ENCODE results near the gene MTERF2.
A peak's percentile ranks its signal among the peaks of the same experiment; 100 is the strongest.
"Not testable (repeated sequence)": the region's sequence is repeated elsewhere in the genome, so short reads cannot be mapped to it uniquely, and the experiment has no call there.

The MTERF2 gene, protein sequence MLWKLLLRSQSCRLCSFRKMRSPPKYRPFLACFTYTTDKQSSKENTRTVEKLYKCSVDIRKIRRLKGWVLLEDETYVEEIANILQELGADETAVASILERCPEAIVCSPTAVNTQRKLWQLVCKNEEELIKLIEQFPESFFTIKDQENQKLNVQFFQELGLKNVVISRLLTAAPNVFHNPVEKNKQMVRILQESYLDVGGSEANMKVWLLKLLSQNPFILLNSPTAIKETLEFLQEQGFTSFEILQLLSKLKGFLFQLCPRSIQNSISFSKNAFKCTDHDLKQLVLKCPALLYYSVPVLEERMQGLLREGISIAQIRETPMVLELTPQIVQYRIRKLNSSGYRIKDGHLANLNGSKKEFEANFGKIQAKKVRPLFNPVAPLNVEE

DNA sequence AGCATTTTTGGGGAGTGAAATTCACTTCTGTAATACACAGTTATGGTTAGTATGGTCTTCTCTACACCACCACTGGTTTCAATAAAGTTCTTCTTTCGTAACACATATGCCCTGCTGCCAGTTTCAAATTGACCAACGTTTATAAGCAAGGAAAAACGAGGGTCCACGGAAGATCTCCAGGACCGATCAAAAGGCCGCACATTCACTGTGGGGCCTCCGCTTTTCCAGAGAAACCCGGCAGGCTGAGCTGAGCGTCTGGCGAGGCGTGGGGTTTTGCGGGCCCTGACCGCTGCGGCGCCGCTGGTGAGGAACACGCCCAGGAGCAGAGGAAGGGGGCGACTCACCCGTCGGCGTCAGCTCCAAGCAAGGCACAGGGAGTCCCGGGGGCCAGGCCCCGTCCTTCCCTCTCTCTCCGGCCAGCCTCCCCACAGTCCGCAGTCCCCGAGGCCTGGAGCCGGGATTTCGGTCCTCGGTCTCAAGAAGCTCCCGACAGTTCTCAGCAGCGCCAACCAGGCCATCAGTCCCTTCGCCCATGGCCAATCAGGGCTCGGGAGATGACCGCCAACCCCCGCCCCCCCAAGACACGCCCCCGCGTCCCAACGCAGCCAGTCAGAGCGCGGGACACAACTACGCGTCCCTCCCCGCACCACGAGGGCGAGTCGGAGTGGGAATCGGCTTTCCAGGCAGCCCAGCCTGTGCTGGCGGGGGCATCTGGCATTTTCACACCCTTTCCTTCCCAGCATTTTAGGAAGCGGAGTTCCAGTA is at the start of gene MTERF2:
Gene MTERF2 (minus strand): TSS at position 522 of the 765 bp plus-strand sequence. CDS start 8,432 bp downstream, outside the sequence.
- DNase-seq, result peak; percentile 56

DNA sequence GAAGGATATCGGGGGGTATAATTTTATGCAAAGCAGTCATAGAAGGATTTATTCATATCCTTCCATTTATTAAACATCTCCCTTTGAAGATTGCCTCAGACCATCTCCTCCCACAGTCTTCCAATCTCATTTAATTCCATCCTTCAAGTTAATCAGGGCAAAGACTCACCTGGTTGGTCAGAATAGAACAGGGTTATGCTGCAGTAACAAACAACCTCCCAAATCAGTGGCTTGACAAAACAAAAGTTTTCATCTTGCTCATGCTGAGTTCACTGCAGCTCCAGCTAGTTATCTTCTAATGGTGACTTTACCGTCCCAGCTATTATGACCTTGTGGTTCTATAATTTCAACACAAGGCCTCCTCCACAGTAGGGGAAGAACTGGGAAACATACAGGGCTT is 48.8 kb upstream of the MTERF2 start:
- DNase-seq, result no peak

DNA sequence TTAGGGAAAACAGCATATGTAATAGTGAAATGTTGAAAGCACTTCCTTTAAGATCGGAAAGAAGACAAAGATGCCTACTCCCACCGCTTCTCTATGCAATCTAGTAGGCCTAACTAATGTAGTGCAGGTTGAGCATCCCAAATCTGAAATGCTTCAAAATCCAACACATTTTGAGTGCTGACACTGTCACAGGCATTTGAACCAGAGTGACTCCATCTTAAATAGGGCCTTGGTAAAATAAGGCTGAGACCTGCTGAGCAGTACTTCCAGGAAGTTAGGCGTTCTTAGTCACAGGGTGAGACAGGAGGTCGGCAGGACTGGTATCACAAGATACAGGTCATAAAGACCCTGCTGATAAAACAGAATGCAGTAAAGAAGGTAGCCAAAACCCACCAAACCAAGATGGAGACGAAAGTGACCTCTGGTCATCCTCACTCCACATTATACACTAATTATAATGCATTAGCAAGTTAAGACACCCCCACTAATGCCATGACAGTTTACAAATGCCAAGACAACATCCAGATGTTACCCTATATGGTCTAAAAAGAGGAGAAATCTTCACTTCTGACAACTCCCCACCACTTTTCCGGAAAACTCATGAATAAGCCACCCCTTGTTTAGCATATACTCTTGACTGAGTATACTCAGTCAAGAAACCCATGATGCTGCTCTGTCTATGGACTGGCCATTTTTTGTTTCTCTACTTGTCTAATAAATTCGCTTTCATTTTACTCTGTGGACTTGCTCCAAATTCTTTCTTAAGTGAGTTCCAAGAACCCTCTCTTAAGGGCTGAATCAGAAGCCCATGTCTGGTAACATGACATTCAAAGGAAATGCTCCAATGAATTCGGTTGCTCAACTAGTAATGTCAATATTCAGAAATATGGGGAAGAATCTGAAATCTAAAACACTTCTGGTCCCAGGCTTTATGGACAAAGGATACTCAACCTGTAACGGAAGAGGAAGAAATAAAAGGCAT is 47.1 kb upstream of the MTERF2 start:
- no peak for DNase-seq

DNA sequence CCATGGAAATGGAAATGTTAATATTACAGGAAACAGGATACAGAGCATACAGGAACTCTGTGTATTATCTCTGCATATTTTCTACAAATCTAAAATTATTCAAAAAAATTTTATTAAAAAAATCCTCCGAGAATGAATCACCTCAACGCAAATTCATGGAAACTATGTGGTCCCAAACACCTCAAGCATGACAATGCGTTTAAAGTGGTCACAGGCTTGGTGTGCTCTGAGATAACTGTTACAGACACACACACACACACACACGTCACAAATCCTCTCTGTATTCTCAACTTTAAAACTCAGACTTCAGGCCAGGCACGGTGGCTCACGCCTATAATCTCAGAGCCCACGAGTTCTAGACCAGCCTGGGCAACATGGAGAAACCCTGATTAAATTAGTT is 45.3 kb upstream of the MTERF2 start:
- DNase-seq, result no peak

DNA sequence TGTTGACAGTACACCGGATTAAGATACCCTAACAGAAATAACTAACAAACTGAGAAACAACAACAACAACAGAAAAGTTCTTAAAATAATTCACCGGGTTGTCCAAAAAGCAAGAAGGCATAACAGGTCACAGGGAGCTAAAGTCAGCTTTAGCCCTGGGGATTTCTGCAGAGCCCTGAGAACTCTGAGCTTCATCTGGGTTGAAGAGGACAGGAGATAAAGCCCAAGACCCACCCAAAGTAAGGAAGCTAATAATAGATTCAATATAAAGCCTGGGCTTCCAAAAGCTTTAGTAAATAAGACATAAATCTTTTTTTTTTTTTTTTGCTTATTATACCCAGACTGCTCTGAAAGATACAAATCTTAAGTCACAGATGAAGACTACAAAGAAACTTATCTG is 44.1 kb upstream of the MTERF2 start:
- no peak for DNase-seq

DNA sequence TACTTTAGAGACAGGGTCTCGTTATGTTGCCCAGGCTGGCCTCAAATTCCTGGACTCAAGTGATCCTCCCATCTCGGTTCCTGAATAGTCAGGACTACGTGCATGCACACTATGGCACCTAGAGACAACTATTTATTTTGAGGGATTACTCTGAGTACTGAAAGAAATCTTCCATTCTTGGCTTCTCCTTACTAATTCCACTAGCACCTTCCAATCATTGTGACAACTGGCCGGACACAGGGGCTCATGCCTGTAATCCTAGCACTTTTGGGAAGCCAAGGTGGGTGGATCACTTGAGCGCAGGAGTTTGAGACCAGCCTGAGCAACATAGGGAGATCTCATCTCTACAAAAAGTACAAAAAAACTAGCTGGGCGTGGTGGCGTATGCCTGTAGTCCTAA is 42.1 kb upstream of the MTERF2 start:
- no peak for DNase-seq

DNA sequence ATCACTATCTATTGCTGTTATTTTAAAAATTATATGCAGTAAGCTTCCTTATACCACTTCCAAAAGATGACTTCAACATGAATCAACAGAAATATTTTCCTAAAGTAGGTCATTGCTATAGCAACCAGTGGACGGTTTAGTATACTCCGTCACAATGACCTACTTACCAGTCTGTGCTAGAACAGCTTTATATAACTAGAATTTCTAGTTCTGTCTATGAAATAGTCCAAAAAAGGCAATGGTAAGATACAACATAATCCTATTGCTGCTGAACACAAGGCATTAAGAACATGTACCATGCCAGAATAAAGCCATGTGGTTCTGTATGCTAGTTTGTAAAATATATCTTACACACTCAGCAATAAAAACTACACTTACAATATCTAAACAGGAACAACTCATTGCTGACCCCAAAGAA is 40.7 kb upstream of the MTERF2 start:
- peak; percentile 37 for DNase-seq

DNA sequence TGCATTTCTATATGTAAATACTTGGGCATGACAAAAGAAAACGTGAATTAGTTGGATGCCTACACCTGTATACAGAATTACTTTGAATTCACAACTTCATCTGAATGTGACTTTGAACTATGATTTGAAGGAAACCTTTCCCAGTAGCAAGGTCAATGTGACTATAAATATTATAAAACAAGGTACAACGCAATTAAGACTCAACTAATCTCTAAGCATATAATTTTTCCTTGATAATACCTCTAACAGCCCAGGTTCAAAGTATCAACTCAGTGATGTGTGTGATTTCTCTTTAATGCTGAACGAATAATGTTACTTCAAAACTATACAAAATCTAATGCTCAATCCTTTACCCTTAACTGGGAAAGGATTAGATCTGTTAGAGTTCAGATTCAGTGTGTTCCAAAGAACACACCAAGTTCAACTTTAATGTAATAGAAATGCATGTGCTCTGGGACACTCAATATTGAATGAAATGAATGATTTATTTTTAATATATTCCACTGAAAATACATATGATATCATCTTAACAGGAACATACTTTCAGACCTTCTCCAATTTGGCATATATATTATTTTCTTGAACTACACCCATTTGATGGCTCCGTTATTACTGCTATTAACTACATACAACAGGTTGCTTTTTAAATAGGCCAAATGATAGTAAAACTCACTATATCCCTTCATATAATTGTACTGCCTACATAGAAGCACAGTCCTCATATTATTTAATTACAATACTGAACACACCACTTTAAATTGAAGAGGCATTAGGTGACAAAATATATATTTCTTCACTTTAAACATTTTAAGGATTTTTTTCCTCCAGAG is 40.1 kb upstream of the MTERF2 start:
- DNase-seq, result no peak

DNA sequence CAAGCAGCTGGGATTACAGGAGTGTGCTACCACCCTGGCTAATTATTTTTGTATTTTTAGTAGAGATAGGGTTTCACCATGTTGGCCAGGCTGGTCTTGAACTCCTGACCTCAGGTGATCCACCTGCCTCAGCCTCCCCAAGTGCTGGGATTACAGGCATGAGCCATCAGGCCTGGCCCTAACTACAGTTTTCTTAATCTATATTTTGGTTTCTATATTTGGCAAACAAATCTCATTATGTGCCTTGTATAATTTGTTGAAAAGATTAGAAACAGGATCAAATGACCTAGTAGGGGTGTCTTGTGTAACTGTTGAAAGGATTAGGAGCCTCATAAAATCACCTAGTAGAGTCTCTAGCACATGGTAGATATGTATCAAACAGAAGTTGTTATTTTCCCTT is 39.4 kb upstream of the MTERF2 start:
- not testable (repeated sequence) for DNase-seq

DNA sequence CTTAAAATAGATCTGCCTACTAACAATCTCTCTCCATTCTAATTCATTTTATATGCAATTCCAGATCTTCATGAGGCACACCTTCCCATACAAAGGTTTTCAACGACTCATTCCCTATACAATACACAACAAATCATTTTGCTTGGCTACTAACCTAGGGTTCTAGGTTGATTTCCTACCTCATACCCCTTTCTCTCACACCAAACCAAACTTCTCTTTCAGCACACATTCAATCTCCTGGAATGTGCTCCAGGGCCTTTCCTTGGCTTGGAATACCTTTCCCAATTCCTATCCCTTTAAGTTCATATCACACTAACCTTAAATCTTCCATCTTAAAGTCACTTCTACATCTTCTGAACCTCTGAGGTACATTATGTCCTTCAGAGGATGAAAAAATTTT is 38.7 kb upstream of the MTERF2 start:
- no peak for DNase-seq

DNA sequence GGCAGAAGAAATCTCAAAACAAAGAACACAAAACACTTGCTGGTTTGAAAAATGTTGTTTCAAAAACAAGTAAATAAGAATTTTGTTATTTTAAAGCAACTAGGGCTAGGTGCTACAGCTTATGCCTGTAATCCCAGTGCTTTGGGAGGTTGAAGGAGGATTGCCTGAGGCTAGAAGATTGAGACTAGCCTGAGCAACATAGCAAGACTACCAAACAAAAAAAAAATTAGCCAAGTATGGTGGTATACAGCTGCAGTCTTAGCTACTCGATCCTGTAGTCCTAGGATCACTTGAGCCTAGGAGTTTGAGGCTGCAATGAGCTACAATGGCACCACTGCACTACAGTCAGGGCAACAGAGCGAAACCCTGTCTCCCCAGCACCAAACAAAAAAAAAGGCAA is 32.6 kb upstream of the MTERF2 start:
- no peak for DNase-seq

DNA sequence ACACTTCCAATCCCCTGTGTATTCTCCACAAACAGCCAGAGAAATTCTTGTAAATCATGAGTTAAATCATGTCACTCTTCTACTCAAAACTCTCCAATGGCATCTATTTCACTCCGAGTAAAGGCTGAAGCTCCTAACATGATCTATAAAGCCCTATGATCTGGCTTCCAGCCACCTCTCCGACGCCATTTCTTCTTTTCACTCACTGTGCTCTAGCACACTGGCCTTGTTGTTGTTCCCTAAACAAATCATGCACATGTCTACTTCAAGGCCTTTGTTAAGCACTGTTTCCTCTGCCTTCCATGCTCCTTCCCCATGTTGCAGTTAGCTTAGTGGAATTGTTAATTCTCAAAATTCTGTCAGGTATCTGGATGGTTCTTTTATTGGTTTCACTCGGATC is 30.1 kb upstream of the MTERF2 start:
- DNase-seq, result no peak

DNA sequence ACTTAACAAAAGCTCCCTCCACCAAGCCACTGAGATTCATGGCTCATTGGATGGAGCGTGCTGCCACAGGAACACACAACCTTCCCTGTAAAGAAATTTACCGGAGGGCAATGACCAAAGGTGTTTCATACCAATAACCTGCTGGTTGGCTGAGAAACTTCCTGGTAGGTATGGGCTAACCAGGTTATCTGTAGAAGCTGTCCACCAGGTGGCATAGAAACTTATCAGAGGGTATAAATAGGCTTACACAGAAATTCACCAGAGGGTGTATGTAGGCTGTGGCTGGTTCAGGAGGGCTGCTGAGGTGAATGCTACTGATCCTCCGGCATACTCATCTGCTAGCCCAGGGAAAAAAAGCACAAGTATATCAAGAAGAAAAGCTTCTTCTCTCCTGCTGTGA is 27.1 kb upstream of the MTERF2 start:
- DNase-seq, result peak; percentile 48

DNA sequence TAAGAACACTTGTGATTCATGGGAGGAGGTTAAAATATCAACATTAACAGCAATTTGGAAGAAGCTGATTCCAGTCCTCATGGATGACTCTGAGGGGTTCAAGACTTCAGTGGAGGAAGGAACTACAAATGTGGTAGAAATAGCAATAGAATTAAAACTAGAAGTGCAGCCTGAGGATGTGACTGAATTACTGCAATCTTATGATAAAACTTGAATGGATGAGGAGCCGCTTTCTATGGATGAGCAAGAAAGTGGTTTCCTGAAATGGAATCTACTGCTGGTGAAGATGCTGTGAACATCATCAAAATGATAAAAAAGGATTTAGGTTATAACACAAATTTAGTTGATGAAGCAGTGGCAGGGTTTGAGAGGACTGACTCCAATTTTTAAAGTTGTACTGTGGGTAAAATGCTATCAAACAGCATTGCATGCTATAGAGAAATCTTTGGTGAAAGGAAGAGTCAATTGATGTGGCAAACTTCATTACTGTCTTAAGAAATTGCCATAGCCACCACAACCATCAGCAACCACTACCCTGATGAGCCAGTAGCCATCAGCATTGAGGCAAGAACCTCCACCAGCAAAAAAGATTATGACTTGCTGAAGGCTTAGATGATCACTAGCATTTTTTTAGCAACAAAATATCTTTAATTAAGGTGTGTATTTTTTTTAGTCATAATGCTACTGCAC is 25.9 kb upstream of the MTERF2 start:
- no peak for DNase-seq

DNA sequence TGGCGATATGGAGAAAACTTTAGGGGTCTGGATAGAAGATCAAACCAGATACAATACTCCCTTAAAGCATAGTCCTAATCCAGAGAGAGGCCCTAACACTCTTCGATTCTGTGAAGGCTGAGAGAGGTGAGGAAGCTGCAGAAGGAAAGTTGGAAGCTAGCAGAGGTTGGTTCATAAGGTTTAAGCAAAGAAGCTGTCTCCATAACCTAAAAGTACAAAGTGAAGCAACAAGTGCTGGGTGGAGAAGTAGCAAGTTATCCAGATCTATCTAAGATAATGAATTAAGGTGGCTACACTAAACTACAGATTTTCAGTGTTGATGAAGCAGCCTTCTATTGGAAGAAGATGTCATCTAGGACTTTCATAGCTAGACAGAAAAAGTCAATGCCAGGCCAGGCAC is 24.6 kb upstream of the MTERF2 start:
- DNase-seq, result no peak

DNA sequence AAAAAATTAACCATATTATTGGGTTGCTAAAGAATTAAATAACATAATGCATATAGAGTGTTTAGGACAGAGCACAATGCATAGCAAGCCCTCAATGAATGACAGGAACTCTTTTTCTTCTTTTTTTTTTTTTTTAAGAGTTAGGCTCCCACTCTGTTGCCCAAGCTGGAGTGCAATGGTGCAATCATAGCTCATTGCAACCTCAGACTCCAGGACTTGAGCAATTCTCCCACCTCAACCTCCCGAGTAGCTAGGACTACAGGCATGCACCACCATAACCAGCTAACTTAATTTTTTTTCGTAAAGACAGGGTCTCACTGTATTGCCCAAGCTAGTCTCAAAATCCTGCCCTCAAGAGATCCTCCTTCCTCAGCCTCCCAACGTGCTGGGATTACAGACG is 20.5 kb upstream of the MTERF2 start:
- DNase-seq, result no peak

DNA sequence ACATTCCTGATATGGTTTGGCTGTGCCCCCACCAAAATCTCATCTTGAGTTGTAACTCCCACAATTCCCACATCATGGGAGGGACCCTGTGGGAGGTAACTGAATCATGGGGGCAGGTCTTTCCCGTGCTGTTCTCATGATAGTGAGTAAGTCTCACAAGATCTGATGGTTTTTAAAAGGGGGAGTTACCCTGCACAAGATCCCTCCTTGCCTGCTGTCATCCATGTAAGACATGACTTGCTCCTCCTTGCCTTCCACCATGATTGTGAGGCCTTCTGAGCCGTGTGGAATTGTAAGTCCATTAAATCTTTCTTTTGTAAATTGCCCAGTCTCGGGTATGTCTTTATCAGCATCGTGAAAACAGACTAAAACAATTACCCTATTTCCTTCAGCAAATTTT is 15.7 kb upstream of the MTERF2 start:
- DNase-seq, result not testable (repeated sequence)

DNA sequence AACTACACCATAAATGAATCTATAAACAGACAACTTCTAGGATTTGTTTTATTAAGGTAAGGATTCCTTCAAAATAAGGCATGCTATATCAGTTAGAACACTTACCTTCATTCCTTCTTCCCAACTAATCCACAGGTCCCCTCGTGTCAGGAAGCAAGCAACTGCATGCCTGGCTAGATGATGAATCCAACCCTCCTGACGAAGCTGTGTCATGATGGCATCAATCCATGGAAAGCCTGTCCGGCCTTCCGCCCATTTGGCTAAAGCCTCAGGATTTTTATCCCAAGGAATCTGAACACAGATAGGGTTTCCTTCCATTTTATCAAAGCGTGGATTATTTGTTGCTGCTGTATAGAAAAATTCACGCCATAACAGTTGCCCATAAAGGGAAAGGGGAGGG is 12.5 kb upstream of the MTERF2 start:
- no peak for DNase-seq

DNA sequence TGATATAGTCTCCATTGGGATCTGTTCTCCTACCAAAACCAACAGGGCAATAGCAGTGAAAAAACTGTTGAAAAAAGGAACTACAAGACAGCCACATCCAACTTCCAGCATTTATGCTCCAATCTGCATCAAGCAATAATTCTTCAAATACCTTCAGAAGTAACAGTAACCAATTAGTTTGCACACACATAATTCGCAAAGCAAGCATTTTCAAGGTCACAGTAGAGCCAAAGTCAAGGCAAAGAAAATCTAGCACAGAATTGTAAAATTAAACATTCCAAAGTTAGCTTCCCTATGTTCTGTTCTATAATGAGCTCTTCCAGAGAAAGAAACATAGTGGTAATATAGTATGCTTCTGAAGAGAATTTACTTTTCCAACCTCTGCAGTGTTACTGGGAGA is 11.0 kb upstream of the MTERF2 start:
- DNase-seq, result no peak

DNA sequence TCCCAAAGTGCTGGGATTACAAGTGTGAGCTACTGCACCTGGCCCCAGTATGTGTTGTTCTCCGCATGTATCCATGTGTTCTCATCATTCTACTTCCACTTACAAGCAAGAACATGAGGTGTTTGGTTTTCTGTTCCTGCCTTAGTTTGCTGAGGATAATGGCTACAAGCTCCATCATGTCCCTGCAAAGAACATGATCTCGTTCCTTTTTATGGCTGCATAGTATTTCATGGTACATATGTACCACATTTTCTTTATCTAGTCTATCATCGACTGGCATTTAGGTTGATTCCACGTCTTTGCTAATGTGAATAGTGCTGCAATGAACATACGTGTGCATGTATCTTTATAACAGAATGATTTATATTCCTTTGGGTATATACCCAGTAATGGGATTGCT is 9.2 kb upstream of the MTERF2 start:
- not testable (repeated sequence) for DNase-seq

DNA sequence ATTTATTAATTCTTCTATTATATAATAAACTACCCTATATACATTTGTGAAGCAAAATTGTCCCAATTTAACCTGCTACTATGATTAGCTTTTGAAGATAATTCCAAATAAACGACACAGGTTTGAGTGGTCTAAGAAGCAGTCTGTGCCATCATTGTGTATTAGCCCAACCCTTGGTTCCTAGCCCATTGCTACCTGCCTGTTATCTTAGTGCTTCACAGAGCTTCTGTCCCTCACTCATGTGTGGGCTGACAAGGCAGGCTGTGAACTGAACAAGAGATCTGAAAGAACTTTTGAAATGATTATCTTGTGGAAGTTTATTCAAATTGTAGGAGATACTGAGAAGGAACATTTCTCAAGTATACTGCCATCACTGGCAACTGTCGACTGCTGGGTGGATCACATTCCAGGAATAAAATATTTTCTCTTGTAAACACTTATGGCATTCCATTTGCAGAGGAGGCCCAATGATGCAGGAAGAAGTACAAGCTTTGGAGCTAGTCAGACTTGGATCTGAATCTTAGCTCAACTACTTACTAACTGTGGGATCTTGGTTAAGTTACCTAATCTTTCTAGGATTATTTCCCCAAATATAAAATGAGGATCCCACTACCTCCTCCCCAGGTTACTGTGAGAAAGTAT is 7.8 kb upstream of the MTERF2 start:
- DNase-seq, result no peak
